H1 (cell line): ENCODE measurements around the gene ZNF48. TPM values are rescaled to one million over a fixed set of nuclear protein-coding genes. Genes with fewer than 3 reads are reported as not detected.

ENCODE experiments used
- CTCF ChIA-PET: fragments of 300-600 bp; sonication (Branson Sonifier 250); formaldehyde crosslinking; loops from one replicate; lab custom pipeline; 2021; ENCODE audit not compliant: partially characterized antibody; lab: Charles Lee
- POLR2A ChIA-PET: fragments of 300-600 bp; sonication (Branson Sonifier 250); formaldehyde crosslinking; loops from one replicate; lab custom pipeline; 2021; ENCODE audit warnings: inconsistent platforms; ENCODE audit not compliant: partially characterized antibody; lab: Charles Lee
- DNase-seq, 2 experiments: peaks; one replicate each; pipeline versions ENCODE4 v3.0.0 to v3.0.0-alpha.2; 2010 to 2022; ENCODE audit warnings: low spot score in 2 of 2, low read depth in 1 of 2, mixed read lengths in 1 of 2
- FAIRE-seq: peaks from 2 replicates; lab custom pipeline; 2011; peaks lifted over from hg19 to GRCh38; lab: Jason Lieb, UNC
- H2AFZ ChIP-seq: 2 replicates; pipeline ENCODE4 v1.8.1; 2012; ENCODE audit warnings: low read length, inconsistent platforms
- H2AK5ac ChIP-seq: 2 replicates; pipeline ENCODE4 v1.6.1; 2013; ENCODE audit warnings: low read depth, low read length
- H2BK120ac ChIP-seq: replicated peaks from 2 replicates; pipeline ENCODE3; 2013; ENCODE audit warnings: low read depth, low read length, inconsistent platforms
- H2BK12ac ChIP-seq: 2 replicates; pipeline ENCODE4 v1.6.1; 2013; ENCODE audit warnings: low read depth, low read length
- H2BK15ac ChIP-seq: 2 replicates; pipeline ENCODE4 v1.6.1; 2013; ENCODE audit warnings: low read length
- H2BK20ac ChIP-seq: 2 replicates; pipeline ENCODE4 v1.6.1; 2013; ENCODE audit warnings: low read length
- H2BK5ac ChIP-seq: 2 replicates; pipeline ENCODE4 v1.6.1; 2013; ENCODE audit warnings: low read depth, low read length
- H3K14ac ChIP-seq: 2 replicates; pipeline ENCODE4 v1.6.1; 2013; ENCODE audit warnings: inconsistent platforms; ENCODE audit not compliant: insufficient read length
- H3K18ac ChIP-seq: 2 replicates; pipeline ENCODE4 v1.6.1; 2013; ENCODE audit warnings: low read length; ENCODE audit errors: extremely low read depth
- H3K23ac ChIP-seq: 2 replicates; pipeline ENCODE4 v1.6.1; 2013; ENCODE audit warnings: inconsistent platforms; ENCODE audit not compliant: insufficient read length
- H3K23me2 ChIP-seq: 2 replicates; pipeline ENCODE4 v1.6.1; 2013; ENCODE audit warnings: low read depth, low read length
- H3K27ac ChIP-seq: 2 replicates; pipeline ENCODE4 v1.6.1; 2011; ENCODE audit warnings: low read depth, low read length, inconsistent platforms
- H3K27me3 ChIP-seq, 4 experiments: replicated peaks in 1 of 4; 1 replicate in 1 of 4; 2 replicates in 3 of 4; pipeline versions ENCODE4 v1.6.1 to v1.8.1; 2011 to 2013; ENCODE audit warnings: low read length in 3 of 4, mild to moderate bottlenecking in 3 of 4, inconsistent platforms in 2 of 4, mixed read lengths in 2 of 4, moderate library complexity in 1 of 4; ENCODE audit not compliant: control insufficient read depth in 3 of 4, insufficient read depth in 3 of 4; ENCODE audit errors: extremely low read depth in 1 of 4
- H3K36me3 ChIP-seq, 4 experiments: 2 replicates each; pipeline versions ENCODE4 v1.6.1 to v1.8.1; 2011 to 2013; ENCODE audit warnings: mild to moderate bottlenecking in 4 of 4, low read length in 3 of 4, moderate library complexity in 2 of 4, control low read depth in 1 of 4, inconsistent platforms in 1 of 4; ENCODE audit not compliant: insufficient read depth in 4 of 4, control insufficient read depth in 2 of 4
- H3K4ac ChIP-seq: replicated peaks from 2 replicates; pipeline ENCODE3; 2013; ENCODE audit warnings: low read length, low read depth, mixed read lengths, inconsistent platforms; ENCODE audit not compliant: insufficient read length
- H3K4me1 ChIP-seq, 4 experiments: replicated peaks in 1 of 4; 1 replicate in 1 of 4; 2 replicates in 3 of 4; pipeline versions ENCODE4 v1.6.1 to v1.8.1; 2011 to 2013; ENCODE audit warnings: low read length in 3 of 4, inconsistent platforms in 2 of 4, mixed read lengths in 1 of 4; ENCODE audit not compliant: insufficient read depth in 4 of 4, control insufficient read depth in 3 of 4
- H3K4me2 ChIP-seq, 2 experiments: 2 replicates each; pipeline versions ENCODE4 v1.6.1 to v1.8.1; 2011 to 2013; ENCODE audit warnings: low read depth in 2 of 2, low read length in 2 of 2, control low read depth in 1 of 2, inconsistent platforms in 1 of 2, mild to moderate bottlenecking in 1 of 2; ENCODE audit not compliant: insufficient read depth in 1 of 2
- H3K4me3 ChIP-seq, 4 experiments: fragments of 200-600, 300-600 bp in 1 of 4; sonication (generic), shearing (Covaris generic), sonication (Bioruptor Twin) in 1 of 4; 2 replicates each; pipeline versions ENCODE4 v1.5.1 to v1.8.1; 2011 to 2016; ENCODE audit warnings: low read length in 4 of 4, low read depth in 3 of 4, control low read depth in 2 of 4, inconsistent platforms in 2 of 4, mild to moderate bottlenecking in 2 of 4, mixed read lengths in 1 of 4, moderate library complexity in 1 of 4; ENCODE audit not compliant: insufficient read depth in 2 of 4; ENCODE audit errors: extremely low read depth in 1 of 4
- H3K56ac ChIP-seq: replicated peaks from 2 replicates; pipeline ENCODE3; 2013; ENCODE audit warnings: low read depth, mild to moderate bottlenecking, mixed read lengths, low read length, inconsistent platforms; ENCODE audit not compliant: insufficient read length
- H3K79me1 ChIP-seq: 2 replicates; pipeline ENCODE4 v1.6.1; 2013; ENCODE audit warnings: low read depth, low read length, control low read depth
- H3K79me2 ChIP-seq, 2 experiments: 2 replicates each; pipeline versions ENCODE4 v1.6.1 to v1.8.1; 2012 to 2013; ENCODE audit warnings: low read length in 2 of 2, mild to moderate bottlenecking in 2 of 2, inconsistent platforms in 1 of 2; ENCODE audit not compliant: insufficient read depth in 2 of 2, control insufficient read depth in 1 of 2
- H3K9ac ChIP-seq, 4 experiments: replicated peaks in 1 of 4; 1 replicate in 1 of 4; 2 replicates in 3 of 4; pipeline versions ENCODE4 v1.6.1 to v1.8.1; 2011 to 2013; ENCODE audit warnings: low read depth in 3 of 4, low read length in 3 of 4, control low read depth in 2 of 4, mild to moderate bottlenecking in 2 of 4, moderate library complexity in 2 of 4, inconsistent platforms in 1 of 4; ENCODE audit errors: extremely low read depth in 1 of 4
- H3K9me3 ChIP-seq, 2 experiments: 2 replicates each; pipeline versions ENCODE4 v1.6.1 to v1.8.1; 2012 to 2013; ENCODE audit warnings: mild to moderate bottlenecking in 2 of 2, moderate library complexity in 2 of 2, control low read depth in 1 of 2, inconsistent platforms in 1 of 2, low read depth in 1 of 2, low read length in 1 of 2, mixed read lengths in 1 of 2; ENCODE audit not compliant: insufficient read depth in 2 of 2
- H4K20me1 ChIP-seq, 2 experiments: replicated peaks in 1 of 2; 2 replicates each; pipeline versions ENCODE3 to v1.8.1; 2011 to 2013; ENCODE audit warnings: inconsistent platforms in 2 of 2, low read length in 2 of 2, mild to moderate bottlenecking in 1 of 2; ENCODE audit not compliant: insufficient read depth in 2 of 2, control insufficient read depth in 1 of 2
- H4K5ac ChIP-seq: 2 replicates; pipeline ENCODE4 v1.6.1; 2013; ENCODE audit warnings: low read length, low read depth, mixed read lengths, inconsistent platforms; ENCODE audit not compliant: insufficient read length
- H4K8ac ChIP-seq: 2 replicates; pipeline ENCODE4 v1.8.0; 2013; ENCODE audit warnings: mild to moderate bottlenecking, moderate library complexity, low read length, inconsistent platforms; ENCODE audit not compliant: insufficient read depth; ENCODE audit errors: extremely low read depth
- H4K91ac ChIP-seq: replicated peaks from 2 replicates; pipeline ENCODE3; 2013; ENCODE audit warnings: low read length, mixed read lengths, inconsistent platforms; ENCODE audit not compliant: insufficient read length
- BCL11A ChIP-seq, 2 experiments: IDR thresholded peaks; one replicate each; pipeline ENCODE4 v1.6.1; 2011; ENCODE audit warnings: low read depth in 2 of 2, low read length in 2 of 2, mild to moderate bottlenecking in 2 of 2
- EP300 ChIP-seq, 2 experiments: IDR thresholded peaks; 1 replicate in 1 of 2; 2 replicates in 1 of 2; pipeline ENCODE4 v1.6.1; 2011 to 2012; ENCODE audit warnings: low read depth in 2 of 2, low read length in 2 of 2, mild to moderate bottlenecking in 2 of 2, borderline replicate concordance in 1 of 2, inconsistent platforms in 1 of 2, moderate library complexity in 1 of 2
- KDM4A ChIP-seq: IDR thresholded peaks from one replicate; pipeline ENCODE4 v1.7.1; 2012; ENCODE audit warnings: low read depth, mild to moderate bottlenecking, moderate library complexity, low read length, inconsistent platforms; ENCODE audit not compliant: severe bottlenecking
- MAFK ChIP-seq: IDR thresholded peaks from 2 replicates; pipeline ENCODE4 v1.6.1; 2012; ENCODE audit warnings: low read depth, mild to moderate bottlenecking, improper control_type of control experiment, low read length
- NANOG ChIP-seq: IDR thresholded peaks from 2 replicates; pipeline ENCODE4 v1.6.1; 2011; ENCODE audit warnings: low read length, low read depth, mild to moderate bottlenecking, inconsistent platforms; ENCODE audit not compliant: insufficient read depth, poor library complexity, severe bottlenecking
- SIRT6 ChIP-seq: IDR thresholded peaks from one replicate; pipeline ENCODE4 v1.7.1; 2012; ENCODE audit warnings: low read length, inconsistent platforms
- SIX5 ChIP-seq: IDR thresholded peaks from 2 replicates; pipeline ENCODE4 v1.6.1; 2011; ENCODE audit warnings: mild to moderate bottlenecking, low read depth, low read length
- SP2 ChIP-seq: IDR thresholded peaks from 2 replicates; pipeline ENCODE4 v1.6.1; 2012; ENCODE audit warnings: mild to moderate bottlenecking, low read length, inconsistent platforms
- WGBS, 2 experiments: shearing (Covaris generic) in 1 of 2; methylation state at CpG; one replicate each; pipeline versions ENCODE4 v1.1.6 to v1.1.7; 2013 to 2015; ENCODE audit warnings: low lambda C conversion rate in 2 of 2, mixed read lengths in 2 of 2, inconsistent platforms in 1 of 2, low coverage in 1 of 2, missing lambda C conversion rate in 1 of 2; ENCODE audit not compliant: insufficient replicate concordance in 2 of 2, insufficient coverage in 1 of 2, insufficient read length in 1 of 2; ENCODE audit errors: extremely low coverage in 1 of 2, missing lambda C conversion rate in 1 of 2; 5-methylcytosine and 5-hydroxymethylcytosine counted together
- polyA plus RNA-seq, 7 experiments: library from polyadenylated mRNA; depleted of rRNA in 3 of 7; stranded (reverse) in 5 of 7; unstranded in 2 of 7; fragments of >200 nt in 5 of 7; fragments of 200-250 nt in 2 of 7; gene quantifications; 1 replicate in 5 of 7; 2 replicates in 1 of 7; 4 replicates in 1 of 7; pipeline versions ENCODE4 v1.2.1 to v1.2.3, GENCODE V29; 2011 to 2013; ENCODE audit warnings: missing spikeins in 2 of 7, mixed read lengths in 2 of 7
- total RNA-seq: library from RNA; stranded (reverse); fragmentation: NEBNext Ultra II Directional; extraction: Animal tissue kit (Norgen Biotek cat#: 25700); gene quantifications from 2 replicates; pipeline ENCODE4 v1.2.1, GENCODE V29; 2021

Gene ZNF48
- total and polyA plus RNA-seq, 2 of the 8 experiments (the other 6 are each of a cell fraction or from before 2014, with no cell fraction given): 30.4 to 41.2 TPM

GRCh38 chr16:30372725-30373124, 22.5 kb upstream of the ZNF48 start:
- H3K27ac ChIP-seq: no peak overlapping the region
- no peak overlapping the region for H3K4ac ChIP-seq
- no peak overlapping the region for H4K91ac ChIP-seq
- no peak overlapping the region for H4K5ac ChIP-seq
- DNase-seq (no peak), FAIRE-seq (no peak)
- WGBS, 2 experiments: 84% methylated on average over 5 of the region's 5 CpGs; no CpG with 5 or more reads in 1 of the 2 experiments
- H2AFZ ChIP-seq: no peak overlapping the region
- no peaks in the 10 kb centered on the region for H3K27me3 ChIP-seq
- H2BK20ac ChIP-seq: no peak overlapping the region
- no peak for TF ChIP-seq SIX5
- no peak for TF ChIP-seq SP2
- TF ChIP-seq SIRT6: no peak
- no peak for TF ChIP-seq EP300 (IDR thresholded peaks at IDR 0.05; ENCODE audit: borderline replicate concordance in 1 of 2, low read depth in 2 of 2, low read length in 2 of 2)
- no peak for TF ChIP-seq BCL11A (IDR thresholded peaks at IDR 0.05; ENCODE audit: low read depth in 2 of 2, low read length in 2 of 2)
- no peak for TF ChIP-seq MAFK
- no peak for TF ChIP-seq NANOG
- TF ChIP-seq KDM4A: no peak
- CTCF ChIA-PET: interaction anchor here (0.7 to 2.3 kb wide), 4 partner anchors 18 to 37 kb away, joined by 3 to 12 read pairs (median 6); partner anchors contain the start of genes CD2BP2 and ZNF48
- no peak overlapping the region for H2BK12ac ChIP-seq
- H3K18ac ChIP-seq: no peak overlapping the region
- H3K23me2 ChIP-seq: peaks cover 13% of the 10 kb centered on the region
- H2BK15ac ChIP-seq: 0 out of 2 replicates have a peak overlapping the region, but pooled peaks have one; percentile 61
- H3K9ac ChIP-seq: no peak overlapping the region; a peak in 2 of 7 replicates
- H3K56ac ChIP-seq: no peak overlapping the region
- no peak overlapping the region for H2AK5ac ChIP-seq
- peaks cover 0 to 11% of the 10 kb centered on the region in 2 experiments for H4K20me1 ChIP-seq
- H2BK120ac ChIP-seq: no peak overlapping the region
- H3K4me3 ChIP-seq: no peak overlapping the region
- no peak overlapping the region for H2BK5ac ChIP-seq
- H3K79me2 ChIP-seq: peaks cover 0 to 16% of the 10 kb centered on the region in 2 experiments; a peak in 1 of 4 replicates
- H4K8ac ChIP-seq: peak overlapping the region; percentile 79; the same call in 1 of the 2 replicates
- H3K79me1 ChIP-seq: peaks cover 8% of the 10 kb centered on the region
- no peaks in the 10 kb centered on the region for H3K9me3 ChIP-seq
- no peak overlapping the region for H3K23ac ChIP-seq
- H3K36me3 ChIP-seq: no peaks in the 10 kb centered on the region
- peaks cover 0 to 20% (median 17%) of the 10 kb centered on the region in 4 experiments; a peak in 6 of 7 replicates for H3K4me1 ChIP-seq
- no peak overlapping the region for H3K4me2 ChIP-seq
- no peak overlapping the region for H3K14ac ChIP-seq
- POLR2A ChIA-PET: interaction anchor here (6.9 kb wide), 1 partner anchor 15 kb away, joined by 79 read pairs; the partner anchor contains the start of gene CD2BP2
